Measurements from ENCODE around the gene TNFAIP8L2. TPM values are rescaled to one million over a fixed set of nuclear protein-coding genes. Genes with fewer than 3 reads are reported as not detected.

The TNFAIP8L2 gene
- total RNA-seq, 1 experiment from 2014 or later: not detected

DNA sequence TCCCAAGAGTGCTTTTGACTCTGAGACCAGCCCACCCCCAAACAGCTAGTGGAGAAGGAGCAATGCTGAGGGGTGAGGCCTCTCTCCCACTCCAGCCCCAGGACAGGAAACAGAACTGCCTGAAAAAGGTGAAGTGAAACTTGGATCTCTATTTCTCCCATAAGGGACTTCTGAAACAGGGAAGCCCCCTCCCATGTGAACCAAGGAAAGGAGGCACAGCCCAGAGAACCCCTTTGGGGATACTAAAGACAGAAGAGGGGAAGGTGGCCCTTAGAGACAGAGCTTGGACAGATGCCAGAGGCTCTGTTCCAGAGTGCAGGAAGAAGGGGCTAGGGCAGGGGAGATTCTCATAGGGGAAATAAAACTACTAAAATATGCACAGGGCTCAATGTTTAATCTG is 2.9 kb downstream of the TNFAIP8L2 start:
- BruUV-seq (replicated peaks): no TSS peak
- Histone ChIP-seq H4K20me1 (ENCODE audit: insufficient read depth) (no peaks in the 10 kb centered on the region), H3K9me2 (ENCODE audit: insufficient read depth) (no peaks in the 10 kb centered on the region), H3K4me3 (replicated peaks in 1 of 2; ENCODE audit: low read depth in 1 of 2, low read length in 2 of 2) (no peak overlapping the region), H3K9ac (ENCODE audit: low read length) (no peak overlapping the region), H3K4me2 (ENCODE audit: low read length) (no peak overlapping the region), H3K27ac (ENCODE audit: low read depth, low read length) (no peak overlapping the region), H3K4me1 (ENCODE audit: control insufficient read depth in 1 of 2, insufficient read depth in 2 of 2, low read length in 2 of 2) (peaks cover 2 to 6% of the 10 kb centered on the region in 2 experiments; a peak in 3 of 4 replicates), H3K36me3 (ENCODE audit: control insufficient read depth in 1 of 2, insufficient read depth in 2 of 2, low read length in 2 of 2) (peaks cover 0 to 9% of the 10 kb centered on the region in 2 experiments; a peak in 2 of 4 replicates), H3K27me3 (ENCODE audit: insufficient read depth, low read length) (no peaks in the 10 kb centered on the region), H3K9me3 (ENCODE audit: control insufficient read depth in 1 of 2, insufficient read depth in 1 of 2, low read depth in 1 of 2, low read length in 2 of 2) (no peaks in the 10 kb centered on the region), H2AFZ (ENCODE audit: low read depth, low read length, poor library complexity, severe bottlenecking) (no peak overlapping the region), H3K79me2 (ENCODE audit: insufficient read depth, low read length) (peaks cover under 1% of the 10 kb centered on the region; the same call in 1 of the 2 replicates)
- POLR2A ChIA-PET: no interaction called here
- CTCF ChIA-PET: interaction anchor here (5.8 kb wide), 1 partner anchor 59 kb away, joined by 63 read pairs; no protein-coding TSS in a partner anchor
- intact Hi-C loops (cut with micrococcal nuclease): no loop called here
- RAD21 ChIA-PET (ENCODE audit: low non-redundant PET in 1 of 2, low total read pairs in 2 of 2, uncharacterized antibody in 2 of 2, unreplicated experiment in 2 of 2): no interaction called here
- TF ChIP-seq, protein P1, sequence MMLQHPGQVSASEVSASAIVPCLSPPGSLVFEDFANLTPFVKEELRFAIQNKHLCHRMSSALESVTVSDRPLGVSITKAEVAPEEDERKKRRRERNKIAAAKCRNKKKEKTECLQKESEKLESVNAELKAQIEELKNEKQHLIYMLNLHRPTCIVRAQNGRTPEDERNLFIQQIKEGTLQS (IDR thresholded peaks at IDR 0.05): no peak
- no peak for TF ChIP-seq SRF (IDR thresholded peaks at IDR 0.05; ENCODE audit: low read depth)
- no peak for TF ChIP-seq POLR2AphosphoS5 (IDR thresholded peaks at IDR 0.05; ENCODE audit: low read depth, low read length)
- no peak for TF ChIP-seq CEBPB (IDR thresholded peaks at IDR 0.05; ENCODE audit: low read depth)
- TF ChIP-seq, protein P2, sequence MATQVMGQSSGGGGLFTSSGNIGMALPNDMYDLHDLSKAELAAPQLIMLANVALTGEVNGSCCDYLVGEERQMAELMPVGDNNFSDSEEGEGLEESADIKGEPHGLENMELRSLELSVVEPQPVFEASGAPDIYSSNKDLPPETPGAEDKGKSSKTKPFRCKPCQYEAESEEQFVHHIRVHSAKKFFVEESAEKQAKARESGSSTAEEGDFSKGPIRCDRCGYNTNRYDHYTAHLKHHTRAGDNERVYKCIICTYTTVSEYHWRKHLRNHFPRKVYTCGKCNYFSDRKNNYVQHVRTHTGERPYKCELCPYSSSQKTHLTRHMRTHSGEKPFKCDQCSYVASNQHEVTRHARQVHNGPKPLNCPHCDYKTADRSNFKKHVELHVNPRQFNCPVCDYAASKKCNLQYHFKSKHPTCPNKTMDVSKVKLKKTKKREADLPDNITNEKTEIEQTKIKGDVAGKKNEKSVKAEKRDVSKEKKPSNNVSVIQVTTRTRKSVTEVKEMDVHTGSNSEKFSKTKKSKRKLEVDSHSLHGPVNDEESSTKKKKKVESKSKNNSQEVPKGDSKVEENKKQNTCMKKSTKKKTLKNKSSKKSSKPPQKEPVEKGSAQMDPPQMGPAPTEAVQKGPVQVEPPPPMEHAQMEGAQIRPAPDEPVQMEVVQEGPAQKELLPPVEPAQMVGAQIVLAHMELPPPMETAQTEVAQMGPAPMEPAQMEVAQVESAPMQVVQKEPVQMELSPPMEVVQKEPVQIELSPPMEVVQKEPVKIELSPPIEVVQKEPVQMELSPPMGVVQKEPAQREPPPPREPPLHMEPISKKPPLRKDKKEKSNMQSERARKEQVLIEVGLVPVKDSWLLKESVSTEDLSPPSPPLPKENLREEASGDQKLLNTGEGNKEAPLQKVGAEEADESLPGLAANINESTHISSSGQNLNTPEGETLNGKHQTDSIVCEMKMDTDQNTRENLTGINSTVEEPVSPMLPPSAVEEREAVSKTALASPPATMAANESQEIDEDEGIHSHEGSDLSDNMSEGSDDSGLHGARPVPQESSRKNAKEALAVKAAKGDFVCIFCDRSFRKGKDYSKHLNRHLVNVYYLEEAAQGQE (IDR thresholded peaks at IDR 0.05; ENCODE audit: low read depth): no peak
- no peak for TF ChIP-seq SP1 (IDR thresholded peaks at IDR 0.05; ENCODE audit: low read depth)
- TF ChIP-seq SIN3A (IDR thresholded peaks at IDR 0.05; ENCODE audit: low read depth): no peak
- TF ChIP-seq POLR2A (IDR thresholded peaks at IDR 0.05; ENCODE audit: borderline replicate concordance, extremely low read depth, insufficient read depth, insufficient read length): no peak
- TF ChIP-seq ZNF274 (IDR thresholded peaks at IDR 0.05; ENCODE audit: low read depth, low read length): no peak
- TF ChIP-seq YY1 (IDR thresholded peaks at IDR 0.05; ENCODE audit: extremely low read depth, insufficient replicate concordance, low read depth, low read length): no peak
- TF ChIP-seq FOSL1 (IDR thresholded peaks at IDR 0.05; ENCODE audit: low read depth): no peak
- no peak for TF ChIP-seq ELF1 (IDR thresholded peaks at IDR 0.05; ENCODE audit: borderline replicate concordance, low read depth)
- no peak for TF ChIP-seq EGR1 (IDR thresholded peaks at IDR 0.05; ENCODE audit: low read depth)
- TF ChIP-seq JUND (IDR thresholded peaks at IDR 0.05): no peak
- TF ChIP-seq EZH2 (IDR thresholded peaks at IDR 0.05): no peak
- TF ChIP-seq RAD21 (IDR thresholded peaks at IDR 0.05; ENCODE audit: low read depth): no peak
- no peak for TF ChIP-seq EZH2phosphoT487 (IDR thresholded peaks at IDR 0.05; ENCODE audit: borderline replicate concordance)
- TF ChIP-seq, protein P3, sequence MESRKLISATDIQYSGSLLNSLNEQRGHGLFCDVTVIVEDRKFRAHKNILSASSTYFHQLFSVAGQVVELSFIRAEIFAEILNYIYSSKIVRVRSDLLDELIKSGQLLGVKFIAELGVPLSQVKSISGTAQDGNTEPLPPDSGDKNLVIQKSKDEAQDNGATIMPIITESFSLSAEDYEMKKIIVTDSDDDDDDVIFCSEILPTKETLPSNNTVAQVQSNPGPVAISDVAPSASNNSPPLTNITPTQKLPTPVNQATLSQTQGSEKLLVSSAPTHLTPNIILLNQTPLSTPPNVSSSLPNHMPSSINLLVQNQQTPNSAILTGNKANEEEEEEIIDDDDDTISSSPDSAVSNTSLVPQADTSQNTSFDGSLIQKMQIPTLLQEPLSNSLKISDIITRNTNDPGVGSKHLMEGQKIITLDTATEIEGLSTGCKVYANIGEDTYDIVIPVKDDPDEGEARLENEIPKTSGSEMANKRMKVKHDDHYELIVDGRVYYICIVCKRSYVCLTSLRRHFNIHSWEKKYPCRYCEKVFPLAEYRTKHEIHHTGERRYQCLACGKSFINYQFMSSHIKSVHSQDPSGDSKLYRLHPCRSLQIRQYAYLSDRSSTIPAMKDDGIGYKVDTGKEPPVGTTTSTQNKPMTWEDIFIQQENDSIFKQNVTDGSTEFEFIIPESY (IDR thresholded peaks at IDR 0.05; ENCODE audit: extremely low read depth, insufficient replicate concordance, low read length): no peak
- TF ChIP-seq TCF7L2 (IDR thresholded peaks at IDR 0.05; ENCODE audit: borderline replicate concordance, extremely low read depth, insufficient read depth, insufficient read length): no peak
- TF ChIP-seq, protein P4, sequence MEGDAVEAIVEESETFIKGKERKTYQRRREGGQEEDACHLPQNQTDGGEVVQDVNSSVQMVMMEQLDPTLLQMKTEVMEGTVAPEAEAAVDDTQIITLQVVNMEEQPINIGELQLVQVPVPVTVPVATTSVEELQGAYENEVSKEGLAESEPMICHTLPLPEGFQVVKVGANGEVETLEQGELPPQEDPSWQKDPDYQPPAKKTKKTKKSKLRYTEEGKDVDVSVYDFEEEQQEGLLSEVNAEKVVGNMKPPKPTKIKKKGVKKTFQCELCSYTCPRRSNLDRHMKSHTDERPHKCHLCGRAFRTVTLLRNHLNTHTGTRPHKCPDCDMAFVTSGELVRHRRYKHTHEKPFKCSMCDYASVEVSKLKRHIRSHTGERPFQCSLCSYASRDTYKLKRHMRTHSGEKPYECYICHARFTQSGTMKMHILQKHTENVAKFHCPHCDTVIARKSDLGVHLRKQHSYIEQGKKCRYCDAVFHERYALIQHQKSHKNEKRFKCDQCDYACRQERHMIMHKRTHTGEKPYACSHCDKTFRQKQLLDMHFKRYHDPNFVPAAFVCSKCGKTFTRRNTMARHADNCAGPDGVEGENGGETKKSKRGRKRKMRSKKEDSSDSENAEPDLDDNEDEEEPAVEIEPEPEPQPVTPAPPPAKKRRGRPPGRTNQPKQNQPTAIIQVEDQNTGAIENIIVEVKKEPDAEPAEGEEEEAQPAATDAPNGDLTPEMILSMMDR (IDR thresholded peaks at IDR 0.05 in 2 of 3, conservative IDR thresholded peaks at IDR 0.05 in 1 of 3; ENCODE audit: borderline replicate concordance in 1 of 3, insufficient read depth in 1 of 3, low read depth in 2 of 3, low read length in 2 of 3): no peak
- ATAC-seq: no peak
- DNase-seq (ENCODE audit: low read depth, low spot score): no peak
